Fibroblast of lung (primary cell): ENCODE measurements around the gene GBA3.

Experiments
- EZH2 ChIP-seq: IDR thresholded peaks from 2 replicates; pipeline ENCODE4 v1.5.1; 2012; ENCODE audit warnings: low read length, control low read depth, mild to moderate bottlenecking; ENCODE audit errors: missing control alignments
- TF ChIP-seq, protein P1 (sequence below), 2 donors: IDR thresholded peaks in 1 of 2; conservative IDR thresholded peaks in 1 of 2; 1 replicate in 1 of 2; 2 replicates in 1 of 2; pipeline ENCODE4 v1.5.1; 2011 to 2012; ENCODE audit warnings: low read length in 2 of 2, control low read depth in 1 of 2, inconsistent platforms in 1 of 2, low read depth in 1 of 2, mild to moderate bottlenecking in 1 of 2

GRCh38 chr4:22842360-22843018, 149.8 kb downstream of the GBA3 start:
- no peak for TF ChIP-seq EZH2
- TF ChIP-seq, protein P1, sequence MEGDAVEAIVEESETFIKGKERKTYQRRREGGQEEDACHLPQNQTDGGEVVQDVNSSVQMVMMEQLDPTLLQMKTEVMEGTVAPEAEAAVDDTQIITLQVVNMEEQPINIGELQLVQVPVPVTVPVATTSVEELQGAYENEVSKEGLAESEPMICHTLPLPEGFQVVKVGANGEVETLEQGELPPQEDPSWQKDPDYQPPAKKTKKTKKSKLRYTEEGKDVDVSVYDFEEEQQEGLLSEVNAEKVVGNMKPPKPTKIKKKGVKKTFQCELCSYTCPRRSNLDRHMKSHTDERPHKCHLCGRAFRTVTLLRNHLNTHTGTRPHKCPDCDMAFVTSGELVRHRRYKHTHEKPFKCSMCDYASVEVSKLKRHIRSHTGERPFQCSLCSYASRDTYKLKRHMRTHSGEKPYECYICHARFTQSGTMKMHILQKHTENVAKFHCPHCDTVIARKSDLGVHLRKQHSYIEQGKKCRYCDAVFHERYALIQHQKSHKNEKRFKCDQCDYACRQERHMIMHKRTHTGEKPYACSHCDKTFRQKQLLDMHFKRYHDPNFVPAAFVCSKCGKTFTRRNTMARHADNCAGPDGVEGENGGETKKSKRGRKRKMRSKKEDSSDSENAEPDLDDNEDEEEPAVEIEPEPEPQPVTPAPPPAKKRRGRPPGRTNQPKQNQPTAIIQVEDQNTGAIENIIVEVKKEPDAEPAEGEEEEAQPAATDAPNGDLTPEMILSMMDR (conservative IDR thresholded peaks at IDR 0.05 in 1 of 2, IDR thresholded peaks at IDR 0.05 in 1 of 2; ENCODE audit: low read depth in 1 of 2, low read length in 2 of 2) = no peak
